Suppressor macrophage treated with lipopolysaccharide for 4 hours (primary cell): ENCODE data around the gene PVALEF.
A peak's percentile ranks its signal among the peaks of the same experiment; 100 is the strongest.

Experiments
- DNase-seq: peaks from one replicate; pipeline ENCODE4 v3.0.0-alpha.2; 2020

PVALEF gene

DNA sequence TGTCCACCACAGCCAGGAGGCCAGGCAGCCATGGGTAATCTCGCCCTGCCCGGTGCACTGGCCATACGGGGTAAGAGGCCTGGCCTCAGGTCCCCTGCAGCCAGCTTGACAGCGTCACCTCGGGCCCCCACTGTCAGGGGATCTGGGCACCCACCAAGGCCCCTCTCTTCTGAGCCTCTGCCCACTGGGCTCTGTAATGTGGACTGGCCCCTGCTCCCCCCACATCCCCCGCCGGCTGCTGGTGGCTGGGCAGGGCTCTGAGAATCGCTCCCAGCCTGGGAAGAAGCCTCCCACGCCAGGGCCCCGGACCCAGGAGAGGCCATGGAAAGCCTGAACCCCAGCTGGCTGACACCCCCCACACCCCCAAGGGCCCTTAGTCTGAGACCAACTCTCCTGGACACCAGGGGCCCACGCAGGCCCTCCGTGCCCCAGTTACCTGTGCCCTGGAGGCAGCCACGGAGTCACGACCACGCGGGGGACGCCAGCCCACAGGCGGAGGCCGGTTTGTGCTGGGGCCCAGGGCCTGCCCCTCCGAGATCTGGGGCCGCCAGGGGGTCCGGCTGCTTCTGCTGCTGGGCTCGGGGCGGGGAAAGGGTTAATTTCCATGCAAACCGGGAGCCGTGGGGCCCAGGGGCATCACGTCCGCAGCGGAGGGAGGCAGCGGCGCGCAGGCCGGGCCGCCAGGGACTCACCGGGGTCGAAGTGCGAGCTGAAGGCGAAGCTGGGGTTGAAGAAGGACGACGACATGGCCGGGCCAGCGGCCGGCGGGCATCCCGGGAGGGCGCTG, at the start of gene PVALEF:
Gene PVALEF, plus strand, starts transcription at position 262 of the 787 bp plus-strand sequence. CDS start 15,720 bp downstream, outside the sequence.
- DNase-seq: no peak

DNA sequence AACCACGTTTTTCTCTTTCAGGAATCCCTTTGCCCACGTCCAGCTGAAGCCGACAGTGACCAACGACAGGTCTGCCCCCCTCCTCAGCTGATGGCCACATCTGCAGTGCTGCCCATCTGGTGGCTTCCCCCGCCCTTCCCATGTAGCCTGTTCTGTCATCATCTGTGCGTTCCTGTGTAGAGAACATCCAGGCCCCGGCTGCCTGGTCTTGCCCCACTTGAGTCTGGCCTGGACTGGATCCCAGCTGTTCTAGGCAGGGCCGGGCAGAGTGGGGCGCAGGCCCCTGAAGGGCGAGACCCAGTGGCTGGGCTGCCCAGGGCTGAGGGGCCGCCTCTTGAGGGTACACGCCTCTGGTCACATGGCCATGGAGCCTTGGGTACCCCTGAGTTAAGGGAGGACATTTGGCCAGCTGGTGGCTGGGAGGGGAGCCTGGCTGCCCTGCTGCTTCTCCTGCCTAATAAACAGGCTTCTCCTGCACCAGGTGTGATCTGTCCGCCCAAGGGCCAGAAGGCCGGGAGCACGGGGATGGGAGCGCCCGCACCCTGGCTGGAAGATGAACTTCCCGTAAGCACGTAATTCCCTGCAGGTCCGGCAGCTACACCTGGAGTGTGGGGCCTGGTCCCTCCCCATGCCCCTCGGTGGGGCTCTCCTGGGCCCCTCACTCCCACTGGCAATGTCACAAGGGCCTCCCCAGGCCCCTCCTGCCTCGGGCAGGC, 49.4 kb upstream of the PVALEF start:
- DNase-seq: no peak

DNA sequence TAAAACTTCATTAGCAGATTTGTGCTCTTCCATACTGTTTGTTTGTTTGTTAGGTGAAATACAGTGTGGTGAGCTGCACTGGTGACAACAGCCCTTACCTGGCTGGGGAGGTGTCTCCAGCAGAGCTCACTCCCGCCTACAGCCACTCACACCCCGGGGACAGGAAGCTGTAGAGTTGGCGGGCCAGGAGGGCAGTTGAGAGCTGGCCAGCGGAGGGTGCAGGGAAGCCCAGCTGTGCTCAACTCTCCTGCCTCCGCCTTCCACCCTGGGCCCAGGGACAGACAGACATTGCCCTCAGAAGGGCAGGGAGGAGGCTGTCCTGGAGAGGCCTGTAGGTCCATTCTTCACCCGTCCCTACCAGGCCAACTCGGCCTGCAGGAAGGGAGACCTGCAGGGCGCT, 48.6 kb upstream of the PVALEF start:
- DNase-seq: no peak

DNA sequence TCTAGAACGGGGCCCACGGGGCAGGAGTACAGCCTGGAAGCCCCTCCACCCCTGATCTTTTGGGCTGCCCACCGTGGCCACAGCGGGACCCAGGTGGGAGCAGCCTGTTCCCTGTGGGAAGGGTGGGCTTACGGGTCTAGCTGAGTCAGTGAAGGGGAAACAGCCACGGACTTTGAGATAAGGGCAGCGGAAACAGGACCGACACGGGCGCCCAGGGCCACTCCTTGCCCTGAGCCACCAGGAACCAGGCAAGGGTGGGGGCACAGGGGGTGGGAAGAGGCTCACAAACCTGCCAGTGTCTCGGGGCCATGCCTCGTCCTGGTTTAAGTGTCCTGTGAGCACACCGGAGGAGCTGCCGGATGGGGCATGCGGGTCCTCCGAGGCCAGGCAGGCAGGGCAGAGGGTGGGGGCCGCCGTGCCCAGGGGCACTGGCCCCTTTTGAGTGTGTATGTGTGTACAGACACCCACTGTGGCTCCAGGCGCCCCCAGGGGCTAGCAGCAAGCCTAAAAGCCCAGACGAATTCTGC, 47.6 kb upstream of the PVALEF start:
- no peak for DNase-seq

GRCh38 chr17:81118308-81119221, 46.7 kb upstream of the PVALEF start:
- DNase-seq: no peak

GRCh38 chr17:81119223-81120148, 45.8 kb upstream of the PVALEF start:
- DNase-seq: peak; percentile 76

- no peak for DNase-seq
Measured at GRCh38 chr17:81120149-81120484, 45.2 kb upstream of the PVALEF start.

GRCh38 chr17:81120695-81121621, 44.3 kb upstream of the PVALEF start:
- no peak for DNase-seq

GRCh38 chr17:81121841-81122733, 43.2 kb upstream of the PVALEF start:
- no peak for DNase-seq

DNA sequence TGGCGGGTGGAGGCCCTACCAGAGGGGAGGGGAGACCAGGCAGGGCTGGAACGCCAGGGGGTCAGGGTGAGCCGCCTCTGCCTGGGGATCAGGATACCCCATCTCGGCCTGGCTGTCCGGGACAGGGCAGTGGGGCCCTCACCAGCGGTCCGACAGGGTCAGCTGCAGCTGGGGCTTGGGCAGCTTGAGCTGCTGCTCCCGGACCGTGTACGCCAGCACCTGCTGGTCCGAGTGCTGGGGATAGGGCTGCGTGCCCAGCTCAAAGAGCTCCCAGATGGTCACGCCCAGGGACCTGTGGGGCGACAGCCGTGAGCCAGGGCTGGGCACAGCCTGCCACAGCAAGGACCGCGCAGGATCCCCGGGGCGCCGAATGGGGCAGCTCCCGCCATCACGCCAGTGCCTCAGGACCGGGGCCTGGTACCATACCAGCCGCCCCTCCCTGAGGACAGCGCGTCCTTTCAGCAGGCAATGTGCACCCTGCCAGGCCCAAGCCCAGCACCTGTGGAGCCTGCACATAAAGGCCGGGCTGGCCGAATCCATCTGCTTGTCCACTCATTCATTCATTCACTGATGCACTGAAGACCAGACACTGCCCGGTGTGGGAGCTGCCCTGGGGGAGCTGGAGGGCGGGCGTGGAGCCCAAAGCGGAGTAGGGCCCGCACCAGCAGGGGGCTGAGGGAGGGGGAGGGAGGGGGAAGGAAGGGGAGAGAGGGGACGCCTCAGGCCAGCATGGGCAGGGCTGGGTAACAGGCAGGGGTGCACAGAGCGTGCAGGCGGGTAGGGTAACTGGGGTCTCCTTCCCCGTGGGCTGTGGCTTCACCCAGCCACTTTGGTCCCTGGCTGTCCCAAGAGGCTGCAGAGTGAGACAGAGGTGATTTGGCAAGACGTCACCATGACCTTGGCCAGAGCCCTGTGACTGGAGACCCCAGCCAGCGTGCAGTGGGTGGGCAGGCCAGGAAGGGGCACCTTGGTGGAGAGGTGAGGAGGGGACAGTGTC, 42.0 kb upstream of the PVALEF start:
- DNase-seq: no peak

GRCh38 chr17:81124377-81124776, 40.9 kb upstream of the PVALEF start:
- DNase-seq: no peak

DNA sequence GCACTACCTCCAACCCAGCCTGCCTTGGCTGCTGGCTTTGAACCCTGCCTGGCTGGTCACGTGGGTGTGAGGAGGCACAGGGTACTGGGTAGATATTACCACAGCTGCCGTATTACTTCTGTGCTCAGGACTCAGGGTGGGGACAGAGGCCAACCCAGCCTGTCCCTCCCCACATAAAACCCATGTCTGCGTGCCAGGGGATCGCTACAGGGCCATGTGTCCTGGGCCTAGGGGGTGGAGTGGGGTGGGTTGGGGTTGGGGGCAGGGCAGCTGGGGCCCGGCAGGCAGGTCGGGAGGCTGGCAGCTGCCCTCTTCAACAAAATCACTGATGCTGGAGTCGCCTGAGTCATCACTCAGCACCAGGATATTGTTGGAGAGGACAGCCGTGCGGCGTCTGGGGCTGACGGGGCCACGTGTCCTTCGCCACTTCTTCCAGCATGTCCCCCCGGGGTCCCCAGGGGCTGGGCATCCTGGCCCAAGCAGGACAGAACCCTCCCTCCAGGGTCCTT, 39.7 kb upstream of the PVALEF start:
- DNase-seq: no peak

GRCh38 chr17:81126281-81127132, 38.8 kb upstream of the PVALEF start:
- no peak for DNase-seq

GRCh38 chr17:81127133-81127455, 38.2 kb upstream of the PVALEF start:
- DNase-seq: no peak

DNA sequence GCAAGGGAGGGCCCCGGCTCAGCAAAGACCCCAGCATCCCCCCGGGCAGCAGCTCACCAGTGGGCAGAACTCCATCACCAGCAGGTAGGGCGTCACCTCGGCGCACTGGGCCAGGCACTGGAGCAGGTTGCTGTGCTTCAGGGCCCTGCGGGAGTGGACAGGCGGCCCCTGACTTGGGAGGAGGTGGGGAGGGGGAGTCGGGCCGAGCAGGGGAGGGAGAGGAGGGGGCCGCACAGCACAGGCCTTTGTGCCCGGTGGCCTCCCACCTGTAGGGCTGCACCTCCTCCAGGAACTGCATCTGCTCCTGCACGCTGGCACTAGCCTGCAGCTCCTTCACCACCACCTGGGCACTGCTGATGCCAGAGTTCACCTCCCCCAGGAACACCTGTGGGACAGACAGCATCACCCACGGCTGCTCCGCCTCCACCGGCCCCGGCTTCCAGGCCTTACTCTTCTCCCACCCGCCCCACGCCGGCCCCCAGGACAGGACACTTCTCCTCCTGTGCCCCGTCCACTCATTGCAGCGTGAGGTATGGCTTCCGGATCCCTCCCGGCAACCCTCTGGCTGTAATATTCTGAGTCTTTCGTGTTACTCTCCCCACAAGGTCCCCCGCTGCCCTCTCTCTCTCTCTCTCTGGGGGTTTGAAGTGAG, 37.7 kb upstream of the PVALEF start:
- DNase-seq: no peak

- no peak for DNase-seq
Measured at GRCh38 chr17:81128338-81128737, 37.0 kb upstream of the PVALEF start.

- DNase-seq: no peak
Measured at GRCh38 chr17:81128774-81129173, 36.5 kb upstream of the PVALEF start.
